A549 (cell line): ENCODE measurements around the gene OR4K14.

Experiments used
- EP300 ChIP-seq, 2 experiments: fragments of >200 bp; sonication (Bioruptor Twin); formaldehyde crosslinking; IDR thresholded peaks; 2 replicates in 1 of 2; 3 replicates in 1 of 2; pipeline ENCODE4 v1.6.1; 2016 to 2017
- JUN ChIP-seq, 2 experiments: fragments of >200 bp; sonication (Bioruptor Twin); formaldehyde crosslinking; IDR thresholded peaks; 2 replicates in 1 of 2; 3 replicates in 1 of 2; pipeline ENCODE4 v1.6.1; 2016 to 2017
- POLR2A ChIP-seq: IDR thresholded peaks from 2 replicates; pipeline ENCODE4 v1.6.1; 2012; ENCODE audit warnings: mild to moderate bottlenecking, low read length
- TF ChIP-seq, protein P1 (sequence below): fragments of 200-600 bp; sonication (generic); IDR thresholded peaks from 2 replicates; pipeline ENCODE4 v1.6.1; 2016; ENCODE audit warnings: antibody characterized with exemption, mild to moderate bottlenecking, moderate library complexity
- TF ChIP-seq, protein P2 (sequence below): fragments of >200 bp; sonication (Bioruptor Twin); formaldehyde crosslinking; IDR thresholded peaks from 3 replicates; pipeline ENCODE4 v1.5.1; 2016

DNA sequence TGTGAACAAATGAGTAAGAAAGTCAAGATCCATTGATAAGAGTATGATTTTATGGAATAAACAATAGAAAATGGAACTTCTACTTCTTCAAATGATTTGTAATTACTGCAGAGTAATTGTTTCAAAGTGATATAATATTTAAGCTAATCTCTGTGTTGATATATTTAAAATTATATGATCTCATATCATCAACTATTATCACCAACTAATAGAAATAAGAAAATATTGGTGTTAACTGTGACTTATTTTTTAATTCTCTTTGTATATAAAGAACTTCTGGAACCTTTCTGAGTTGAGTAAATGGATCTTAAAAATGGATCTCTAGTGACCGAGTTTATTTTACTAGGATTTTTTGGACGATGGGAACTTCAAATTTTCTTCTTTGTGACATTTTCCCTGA, 40.6 kb upstream of the OR4K14 start, which contains the start of gene OR4L1:
- no peak for TF ChIP-seq JUN (IDR thresholded peaks at IDR 0.05)
- TF ChIP-seq, protein P1, sequence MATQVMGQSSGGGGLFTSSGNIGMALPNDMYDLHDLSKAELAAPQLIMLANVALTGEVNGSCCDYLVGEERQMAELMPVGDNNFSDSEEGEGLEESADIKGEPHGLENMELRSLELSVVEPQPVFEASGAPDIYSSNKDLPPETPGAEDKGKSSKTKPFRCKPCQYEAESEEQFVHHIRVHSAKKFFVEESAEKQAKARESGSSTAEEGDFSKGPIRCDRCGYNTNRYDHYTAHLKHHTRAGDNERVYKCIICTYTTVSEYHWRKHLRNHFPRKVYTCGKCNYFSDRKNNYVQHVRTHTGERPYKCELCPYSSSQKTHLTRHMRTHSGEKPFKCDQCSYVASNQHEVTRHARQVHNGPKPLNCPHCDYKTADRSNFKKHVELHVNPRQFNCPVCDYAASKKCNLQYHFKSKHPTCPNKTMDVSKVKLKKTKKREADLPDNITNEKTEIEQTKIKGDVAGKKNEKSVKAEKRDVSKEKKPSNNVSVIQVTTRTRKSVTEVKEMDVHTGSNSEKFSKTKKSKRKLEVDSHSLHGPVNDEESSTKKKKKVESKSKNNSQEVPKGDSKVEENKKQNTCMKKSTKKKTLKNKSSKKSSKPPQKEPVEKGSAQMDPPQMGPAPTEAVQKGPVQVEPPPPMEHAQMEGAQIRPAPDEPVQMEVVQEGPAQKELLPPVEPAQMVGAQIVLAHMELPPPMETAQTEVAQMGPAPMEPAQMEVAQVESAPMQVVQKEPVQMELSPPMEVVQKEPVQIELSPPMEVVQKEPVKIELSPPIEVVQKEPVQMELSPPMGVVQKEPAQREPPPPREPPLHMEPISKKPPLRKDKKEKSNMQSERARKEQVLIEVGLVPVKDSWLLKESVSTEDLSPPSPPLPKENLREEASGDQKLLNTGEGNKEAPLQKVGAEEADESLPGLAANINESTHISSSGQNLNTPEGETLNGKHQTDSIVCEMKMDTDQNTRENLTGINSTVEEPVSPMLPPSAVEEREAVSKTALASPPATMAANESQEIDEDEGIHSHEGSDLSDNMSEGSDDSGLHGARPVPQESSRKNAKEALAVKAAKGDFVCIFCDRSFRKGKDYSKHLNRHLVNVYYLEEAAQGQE, result no peak
- TF ChIP-seq, protein P2, sequence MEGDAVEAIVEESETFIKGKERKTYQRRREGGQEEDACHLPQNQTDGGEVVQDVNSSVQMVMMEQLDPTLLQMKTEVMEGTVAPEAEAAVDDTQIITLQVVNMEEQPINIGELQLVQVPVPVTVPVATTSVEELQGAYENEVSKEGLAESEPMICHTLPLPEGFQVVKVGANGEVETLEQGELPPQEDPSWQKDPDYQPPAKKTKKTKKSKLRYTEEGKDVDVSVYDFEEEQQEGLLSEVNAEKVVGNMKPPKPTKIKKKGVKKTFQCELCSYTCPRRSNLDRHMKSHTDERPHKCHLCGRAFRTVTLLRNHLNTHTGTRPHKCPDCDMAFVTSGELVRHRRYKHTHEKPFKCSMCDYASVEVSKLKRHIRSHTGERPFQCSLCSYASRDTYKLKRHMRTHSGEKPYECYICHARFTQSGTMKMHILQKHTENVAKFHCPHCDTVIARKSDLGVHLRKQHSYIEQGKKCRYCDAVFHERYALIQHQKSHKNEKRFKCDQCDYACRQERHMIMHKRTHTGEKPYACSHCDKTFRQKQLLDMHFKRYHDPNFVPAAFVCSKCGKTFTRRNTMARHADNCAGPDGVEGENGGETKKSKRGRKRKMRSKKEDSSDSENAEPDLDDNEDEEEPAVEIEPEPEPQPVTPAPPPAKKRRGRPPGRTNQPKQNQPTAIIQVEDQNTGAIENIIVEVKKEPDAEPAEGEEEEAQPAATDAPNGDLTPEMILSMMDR, result no peak
- TF ChIP-seq POLR2A, result no peak
- TF ChIP-seq EP300 (IDR thresholded peaks at IDR 0.05), result no peak
